HG03442 (cell line): ENCODE results near the gene FTO.
"Not testable (repeated sequence)": the region's sequence is repeated elsewhere in the genome, so short reads cannot be mapped to it uniquely, and the experiment has no call there.

Source experiments
- ATAC-seq: cut with Tn5 transposase; IDR thresholded peaks from one replicate; pipeline ENCODE4 v1.9.1; 2021; ENCODE audit warnings: mild to moderate bottlenecking, moderate library complexity; ENCODE audit not compliant: unreplicated experiment

FTO gene

DNA sequence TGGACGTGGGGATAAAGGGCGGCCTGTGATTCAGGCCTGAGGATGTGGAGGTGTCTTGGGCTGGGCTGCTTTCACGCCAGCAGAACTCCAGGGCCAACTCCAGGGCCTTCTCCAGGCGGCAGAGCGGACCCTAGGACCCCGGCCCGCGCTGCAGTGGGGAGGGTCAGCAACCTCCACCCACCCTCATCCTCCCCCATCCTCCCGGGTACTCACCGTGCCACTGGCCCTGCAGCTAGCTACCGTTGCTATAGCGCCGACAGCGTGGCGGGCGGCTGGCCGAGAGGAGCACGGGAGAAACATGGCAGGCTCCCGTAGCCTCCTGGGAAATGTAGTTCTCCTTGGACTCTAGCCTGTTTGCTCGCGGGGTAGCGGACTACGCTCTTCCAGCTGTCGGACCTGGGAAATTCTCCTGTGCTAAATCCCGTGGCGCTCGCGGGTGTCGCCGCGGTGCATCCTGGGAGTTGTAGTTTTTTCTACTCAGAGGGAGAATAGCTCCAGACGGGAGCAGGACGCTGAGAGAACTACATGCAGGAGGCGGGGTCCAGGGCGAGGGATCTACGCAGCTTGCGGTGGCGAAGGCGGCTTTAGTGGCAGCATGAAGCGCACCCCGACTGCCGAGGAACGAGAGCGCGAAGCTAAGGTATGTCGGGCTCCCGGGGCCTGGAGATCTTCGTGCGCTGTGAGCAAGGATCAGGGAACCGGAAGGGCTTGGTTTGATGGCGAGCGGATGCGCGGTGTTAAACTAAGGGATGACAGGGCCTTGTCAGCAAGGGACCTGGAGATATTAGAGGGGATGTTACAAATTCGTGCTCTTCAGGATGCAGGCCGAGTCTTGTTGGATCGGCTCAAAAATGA lies at the start of gene FTO, which contains the start of gene RPGRIP1L:
Gene FTO (plus strand): TSS at position 567 of the 855 bp plus-strand sequence.
Gene RPGRIP1L (minus strand): TSS at position 270 of the 855 bp plus-strand sequence. CDS start 3,136 bp downstream, outside the sequence.
- ATAC-seq: peak; percentile 98

DNA sequence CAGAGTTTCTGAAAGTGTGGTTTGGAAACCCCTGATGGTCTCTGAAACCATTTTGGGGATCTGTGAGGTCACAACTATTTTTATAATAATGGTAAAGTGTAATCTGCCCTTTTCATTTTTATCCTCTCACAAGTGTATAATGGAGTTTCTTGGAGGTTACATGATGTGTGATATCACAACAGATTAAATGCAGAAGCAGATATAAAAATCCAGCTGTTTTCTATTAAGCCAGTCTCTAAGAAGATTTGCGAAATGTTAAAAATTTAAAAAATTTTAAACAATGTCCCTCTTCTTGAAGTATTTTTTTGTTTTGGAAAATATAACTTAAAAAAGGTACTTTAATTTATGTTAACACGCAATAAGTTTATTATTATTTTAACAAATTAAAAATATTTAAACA lies 49.0 kb upstream of the FTO start:
- ATAC-seq: no peak

DNA sequence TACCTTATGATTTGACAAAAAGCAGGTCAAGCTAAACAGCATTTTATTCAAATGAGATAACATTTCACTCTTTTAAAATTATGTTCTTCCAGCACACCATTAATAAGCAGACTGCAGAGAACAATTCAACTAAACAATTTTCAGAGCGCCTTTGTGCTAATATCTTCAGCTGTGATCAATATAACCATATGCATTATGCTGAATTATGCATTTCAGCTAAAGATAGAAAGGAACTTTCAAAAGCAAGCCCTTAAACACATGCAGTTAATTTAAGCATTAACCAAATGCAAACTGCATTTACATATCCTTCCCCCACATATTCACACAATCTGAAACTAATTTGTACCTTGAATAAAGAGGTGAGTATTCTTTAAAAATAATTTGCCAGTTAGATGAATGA lies 41.9 kb upstream of the FTO start:
- ATAC-seq: no peak

DNA sequence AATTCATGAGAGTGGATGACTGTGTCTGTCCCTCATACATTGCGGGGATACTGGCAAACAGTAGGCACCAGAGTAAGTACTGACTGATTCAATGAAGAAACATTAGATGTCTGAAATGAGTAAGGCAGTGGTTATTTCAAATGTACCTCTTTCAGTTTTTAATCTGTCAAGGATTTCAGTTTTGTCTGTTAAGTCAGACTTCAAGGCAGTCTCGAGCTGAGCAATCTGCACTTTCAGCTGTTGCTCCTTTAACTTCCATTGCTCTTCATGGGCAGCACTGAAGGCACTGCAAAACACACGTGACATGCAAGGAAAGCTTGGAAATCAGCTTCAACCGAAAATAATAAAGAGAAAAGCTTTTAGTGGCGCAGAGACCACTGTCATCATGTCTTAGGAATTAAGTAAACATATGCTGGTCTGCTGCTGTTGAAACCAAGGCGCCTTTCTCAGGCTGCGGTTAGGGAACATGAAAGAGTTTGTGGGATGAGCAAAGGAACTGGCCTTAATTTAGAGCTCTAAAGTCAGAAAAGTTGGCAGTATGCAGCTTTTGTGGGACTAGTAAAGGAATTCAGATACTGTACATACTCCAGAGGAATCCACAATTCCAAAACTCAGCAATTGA lies 39.1 kb upstream of the FTO start:
- ATAC-seq: peak; percentile 94

DNA sequence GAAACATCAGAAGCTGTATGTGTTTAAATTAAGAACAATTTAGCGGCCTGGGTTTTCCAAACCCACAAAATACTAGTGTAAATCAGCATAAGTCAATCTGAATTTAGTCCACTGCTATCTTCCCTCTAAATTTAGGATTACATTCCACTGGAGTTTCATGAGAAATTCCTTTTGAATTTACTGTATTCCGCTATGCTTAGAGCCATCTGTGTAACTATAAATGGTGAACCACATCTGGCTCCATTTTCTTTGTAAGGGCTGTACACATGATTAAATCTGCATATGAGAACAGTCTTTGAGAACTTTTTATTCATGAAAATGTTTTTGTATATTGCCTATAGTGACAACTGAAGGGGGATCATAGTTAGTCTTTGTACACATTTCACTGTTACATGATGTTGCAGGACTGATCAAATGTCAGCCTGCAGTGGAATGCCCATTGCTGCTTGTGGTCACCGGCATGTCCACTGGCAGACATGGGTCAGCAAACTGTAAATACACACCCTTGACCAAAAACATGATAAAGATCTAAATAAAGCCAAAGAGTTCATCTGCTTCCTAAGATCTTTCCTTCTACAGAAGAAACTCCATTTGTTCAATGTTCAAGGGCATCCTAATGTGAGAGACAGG lies 37.1 kb upstream of the FTO start:
- no peak for ATAC-seq

DNA sequence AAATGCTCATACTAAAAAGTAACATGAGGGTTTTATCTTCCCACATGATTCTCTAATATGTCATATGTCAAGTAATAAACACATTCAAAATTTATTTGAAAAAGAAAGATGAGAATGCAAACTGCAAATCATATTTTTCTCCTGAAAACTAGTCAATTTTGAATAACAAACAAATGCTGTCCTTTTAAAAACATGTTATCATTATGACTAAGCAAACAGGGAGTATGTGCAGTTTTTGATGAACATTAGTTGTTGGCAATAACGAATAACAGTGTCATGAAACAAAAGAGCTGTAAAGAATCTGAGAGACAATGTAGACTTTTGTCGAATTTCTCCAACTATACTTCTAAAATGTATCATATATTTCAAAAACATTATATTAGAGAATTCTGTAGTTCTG lies 35.1 kb upstream of the FTO start:
- no peak for ATAC-seq

DNA sequence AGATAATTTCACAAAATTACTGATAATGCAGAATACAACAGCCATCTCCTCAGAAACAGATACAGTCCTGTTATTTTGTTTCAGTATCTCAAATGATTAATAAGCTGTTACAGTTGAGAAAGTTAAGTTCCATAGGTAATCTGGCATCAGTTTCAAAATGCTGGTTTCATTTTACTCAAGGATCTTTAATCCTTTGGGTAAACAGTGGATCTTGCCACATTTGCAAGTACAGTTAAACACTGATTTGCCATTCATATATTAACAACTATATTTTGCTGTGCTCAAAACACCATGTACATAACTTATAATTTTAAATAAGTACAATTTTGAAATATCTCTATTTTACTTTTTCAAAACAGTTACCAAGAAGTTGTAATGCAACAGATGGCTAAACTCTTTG lies 31.5 kb upstream of the FTO start:
- ATAC-seq: no peak

DNA sequence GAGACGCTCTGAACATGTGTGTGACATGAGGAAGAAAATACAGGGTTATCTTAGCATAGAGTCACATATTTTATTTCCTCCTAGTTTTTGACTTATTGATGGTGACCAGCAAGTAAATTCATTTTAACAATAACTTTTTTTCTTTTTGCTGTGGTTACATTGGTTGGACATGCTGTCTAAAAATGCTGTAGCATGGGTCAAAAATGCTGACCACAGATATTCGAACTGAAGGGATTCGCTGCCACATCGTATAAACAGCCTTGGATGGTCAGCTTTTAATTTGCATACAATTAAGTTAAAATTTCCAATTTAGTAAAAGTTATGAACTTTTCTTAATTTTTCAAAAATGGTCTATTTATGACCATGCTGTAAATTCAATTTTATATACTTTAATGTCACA lies 30.8 kb upstream of the FTO start:
- ATAC-seq: no peak

DNA sequence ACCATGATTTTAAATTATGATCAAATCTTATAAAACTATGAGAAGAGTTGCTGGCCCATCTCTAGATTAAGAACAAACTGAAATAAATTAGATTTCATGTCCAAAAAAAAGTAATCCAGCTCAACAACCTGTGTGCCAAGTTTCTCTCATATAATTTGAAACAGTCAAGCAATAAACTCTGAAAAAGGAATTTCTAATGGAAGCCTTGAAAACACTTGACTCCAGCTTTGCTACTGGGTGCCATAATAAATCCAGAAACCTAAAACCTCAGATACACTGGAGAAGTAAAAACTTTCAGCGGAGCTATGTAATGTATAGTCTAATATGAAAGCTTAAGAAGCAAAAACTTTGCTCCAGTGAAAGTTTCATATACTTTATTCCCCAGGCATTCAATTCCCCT lies 25.8 kb upstream of the FTO start:
- no peak for ATAC-seq

DNA sequence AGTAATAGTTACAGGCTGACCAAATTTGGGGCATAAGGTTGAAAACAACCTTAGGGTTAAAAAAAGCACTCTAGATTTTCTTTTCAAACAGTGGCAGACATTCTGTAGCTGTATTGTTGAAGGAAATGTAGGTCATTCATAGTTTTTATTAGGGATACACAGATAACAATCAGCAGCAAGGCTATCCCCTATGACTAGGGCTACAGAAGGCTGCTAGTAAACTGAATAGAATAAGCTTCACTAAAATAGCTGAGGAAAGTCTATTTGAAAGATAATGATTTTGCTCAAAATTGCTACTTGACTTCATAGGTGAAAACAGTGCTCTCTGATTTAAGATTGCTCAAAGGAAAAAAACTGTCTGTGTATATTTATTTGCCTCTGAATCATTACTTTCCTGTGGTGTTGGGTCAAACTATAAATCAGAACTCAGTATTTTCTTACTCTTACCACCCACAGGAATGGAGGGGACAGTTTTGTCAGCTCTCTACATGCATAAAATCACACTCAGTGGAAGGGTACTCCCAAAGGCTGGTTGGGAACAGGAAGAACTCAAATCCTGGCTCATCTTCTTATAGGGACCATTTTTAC lies 25.1 kb upstream of the FTO start:
- no peak for ATAC-seq

DNA sequence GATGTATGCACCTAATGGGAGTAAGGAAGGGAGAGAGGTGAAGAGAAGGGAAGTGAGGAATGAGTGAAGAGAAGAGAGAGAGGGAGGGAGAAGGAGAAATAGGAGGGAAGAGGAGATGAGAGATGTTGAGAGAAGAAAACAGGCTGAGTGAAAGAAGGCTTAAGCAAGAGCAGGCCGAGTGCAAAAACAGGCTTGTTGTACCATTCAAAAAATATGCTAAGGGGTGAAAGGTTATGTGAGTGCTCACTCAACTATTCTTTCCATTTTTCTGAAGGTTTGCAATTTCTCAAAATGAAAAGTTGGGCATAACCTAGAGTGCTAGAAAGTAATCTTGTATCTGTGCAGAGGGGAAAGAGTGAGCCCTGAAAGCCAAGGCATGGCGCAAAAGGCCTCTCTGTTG lies 23.2 kb upstream of the FTO start:
- no peak for ATAC-seq

DNA sequence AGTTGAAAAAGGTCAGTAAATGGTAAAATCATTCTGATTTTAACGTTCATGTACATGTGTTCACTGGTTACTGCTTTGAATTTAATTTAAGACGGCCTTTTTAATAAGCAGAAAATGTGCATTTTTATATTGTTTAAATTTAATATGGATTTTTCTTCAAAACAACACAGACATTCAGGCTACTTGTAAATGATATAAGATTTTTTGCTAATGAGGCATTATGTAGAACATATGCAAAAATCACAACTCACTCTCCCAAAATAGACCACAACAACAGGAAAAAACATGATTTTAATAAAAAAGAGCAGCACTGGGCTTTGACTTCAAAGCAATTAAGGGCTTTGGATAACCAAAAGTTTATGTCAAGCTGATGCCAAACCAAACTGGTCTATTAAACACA lies 22.6 kb upstream of the FTO start:
- no peak for ATAC-seq

DNA sequence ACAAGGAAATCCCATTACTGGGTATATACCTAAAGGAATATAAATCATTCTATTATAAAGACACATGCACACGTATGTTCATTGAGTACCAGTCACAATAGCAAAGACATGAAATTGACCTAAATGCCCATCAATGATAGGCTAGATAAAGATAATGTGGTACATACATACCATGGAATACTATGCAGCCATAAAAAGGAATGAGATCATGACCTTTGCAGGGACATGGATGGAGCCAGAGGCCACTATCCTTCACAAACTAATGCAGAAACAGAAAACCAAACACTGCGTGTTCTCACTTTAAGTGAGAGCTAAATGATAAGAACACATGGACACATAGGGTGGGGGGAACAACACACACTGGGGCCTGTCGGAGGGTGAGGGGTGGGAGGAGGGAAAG lies 18.6 kb upstream of the FTO start:
- ATAC-seq: not testable (repeated sequence)

DNA sequence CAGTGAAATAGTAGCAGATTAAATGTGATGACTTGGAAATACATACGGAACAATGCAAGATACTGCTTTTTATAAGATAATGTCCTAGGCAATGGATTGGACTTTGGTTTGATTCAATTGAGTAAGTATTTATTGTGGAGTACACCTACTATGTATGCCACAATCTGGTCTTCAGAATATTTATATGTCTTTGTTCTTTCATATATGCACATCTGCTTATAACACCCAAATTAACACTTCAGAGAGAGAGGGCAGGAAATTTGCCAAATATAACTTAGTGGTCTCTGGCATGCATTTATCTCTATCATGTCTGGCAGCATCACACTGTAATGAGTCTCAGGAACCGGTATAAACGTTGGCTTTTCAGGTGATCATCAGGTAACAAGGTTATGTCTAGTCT lies 17.2 kb upstream of the FTO start:
- no peak for ATAC-seq

DNA sequence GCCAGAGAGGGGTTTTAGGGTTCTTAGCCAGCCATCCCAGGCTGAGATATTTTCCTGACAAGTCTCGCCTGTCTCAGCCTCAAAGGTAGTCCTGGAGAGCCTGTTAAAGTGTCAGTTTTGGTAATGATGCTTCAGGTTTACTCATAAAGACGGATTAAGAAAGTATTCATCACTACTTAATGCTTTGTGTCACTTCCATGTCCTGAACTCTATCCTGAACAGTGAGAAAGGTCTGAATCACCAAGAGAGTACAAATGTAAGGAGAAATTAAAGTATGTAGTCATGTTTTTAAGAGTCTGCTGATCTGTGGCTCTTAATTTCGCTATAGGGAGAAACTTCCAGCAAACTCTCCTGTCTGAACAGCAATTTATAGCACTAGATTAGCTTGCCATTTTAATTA lies 14.3 kb upstream of the FTO start:
- ATAC-seq: no peak

DNA sequence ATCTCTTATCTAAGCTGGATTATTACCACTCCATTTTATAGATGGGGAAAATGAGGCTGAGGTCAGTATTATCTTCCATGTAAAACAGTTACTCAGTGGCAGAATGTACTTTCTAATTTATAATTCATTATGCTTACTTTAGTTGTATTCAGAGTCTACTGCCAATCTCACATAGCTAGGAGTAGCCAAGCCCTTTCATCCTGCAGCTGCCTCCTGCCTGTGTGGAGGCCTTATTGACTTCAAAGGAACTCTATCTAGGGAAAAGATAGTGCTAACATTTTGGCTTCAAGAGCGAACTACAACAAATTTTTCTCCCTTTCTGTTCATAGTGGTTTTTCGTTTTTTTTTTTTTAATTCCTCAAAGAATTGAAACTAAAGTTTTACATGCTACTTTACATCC lies 13.2 kb upstream of the FTO start:
- ATAC-seq: no peak

DNA sequence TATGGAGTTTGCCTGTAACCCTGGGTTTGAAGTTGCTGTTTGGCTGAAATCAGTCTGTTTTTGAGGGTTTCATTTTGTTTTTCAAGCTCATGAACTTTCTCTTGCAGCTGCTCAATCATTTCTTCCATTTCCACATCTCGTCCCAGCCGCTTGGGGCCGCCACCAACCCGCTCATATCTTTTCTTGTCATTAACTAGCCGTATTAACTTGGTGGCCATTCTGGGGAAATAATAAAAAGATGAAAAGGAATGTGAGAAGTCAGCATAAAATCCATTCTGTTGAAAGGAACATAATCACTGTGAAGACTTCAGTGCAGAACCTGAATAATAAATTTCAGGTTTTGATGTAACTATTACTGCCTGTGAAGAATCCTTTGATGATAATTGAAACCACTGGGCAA lies 11.8 kb upstream of the FTO start:
- ATAC-seq: no peak

DNA sequence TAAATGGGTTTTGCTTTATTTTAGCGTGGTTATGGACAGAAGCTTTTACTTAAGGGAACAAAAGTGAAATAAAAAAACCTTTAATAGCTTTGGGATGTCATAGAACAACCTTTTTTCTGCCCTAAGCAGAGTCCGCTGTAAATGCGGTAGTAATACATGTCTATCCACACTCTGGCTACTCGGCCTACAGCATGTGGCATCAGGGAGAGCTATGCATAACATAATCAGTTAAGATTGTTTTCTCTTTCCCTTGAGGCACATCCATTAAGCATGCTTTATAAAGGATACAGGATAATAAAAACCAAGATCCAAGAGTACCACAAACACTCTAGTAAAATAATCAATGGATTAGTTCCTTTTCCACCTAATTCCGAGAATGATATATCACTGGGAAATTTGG lies 10.6 kb upstream of the FTO start:
- ATAC-seq: no peak

DNA sequence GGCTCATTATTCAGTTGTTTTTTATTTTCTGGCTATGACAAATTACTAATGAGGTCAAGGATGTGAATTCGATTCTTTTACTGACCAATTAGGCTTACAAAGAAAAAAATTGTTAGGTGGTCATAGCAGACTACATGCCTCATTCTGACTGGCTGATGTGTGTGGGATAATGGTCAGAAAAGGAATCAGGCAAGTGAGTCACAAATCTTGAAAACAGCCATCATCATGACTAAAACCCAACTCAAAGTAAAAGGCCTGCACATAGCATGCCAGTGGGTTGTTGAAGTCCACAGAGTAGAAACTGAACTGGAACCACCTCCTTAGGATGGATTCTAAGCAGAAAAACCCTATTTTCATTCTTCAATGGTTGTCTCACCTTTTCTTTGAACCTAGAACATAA lies 8.9 kb upstream of the FTO start:
- ATAC-seq: no peak

DNA sequence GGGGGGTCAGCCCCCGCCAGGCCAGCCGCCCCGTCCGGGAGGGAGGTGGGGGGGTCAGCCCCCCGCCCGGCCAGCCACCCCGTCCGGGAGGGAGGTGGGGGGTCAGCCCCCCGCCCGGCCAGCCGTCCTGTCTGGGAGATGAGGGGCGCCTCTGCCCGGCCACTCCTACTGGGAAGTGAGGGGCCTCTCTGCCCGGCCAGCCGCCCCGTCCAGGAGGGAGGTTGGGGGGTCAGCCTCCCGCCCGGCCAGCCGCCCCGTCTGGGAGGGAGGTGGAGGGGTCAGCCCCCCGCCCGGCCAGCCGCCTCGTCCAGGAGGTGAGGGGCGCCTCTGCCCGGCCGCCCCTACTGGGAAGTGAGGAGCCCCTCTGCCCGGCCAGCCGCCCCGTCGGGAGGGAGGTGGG lies 5.7 kb upstream of the FTO start:
- ATAC-seq: not testable (repeated sequence)

DNA sequence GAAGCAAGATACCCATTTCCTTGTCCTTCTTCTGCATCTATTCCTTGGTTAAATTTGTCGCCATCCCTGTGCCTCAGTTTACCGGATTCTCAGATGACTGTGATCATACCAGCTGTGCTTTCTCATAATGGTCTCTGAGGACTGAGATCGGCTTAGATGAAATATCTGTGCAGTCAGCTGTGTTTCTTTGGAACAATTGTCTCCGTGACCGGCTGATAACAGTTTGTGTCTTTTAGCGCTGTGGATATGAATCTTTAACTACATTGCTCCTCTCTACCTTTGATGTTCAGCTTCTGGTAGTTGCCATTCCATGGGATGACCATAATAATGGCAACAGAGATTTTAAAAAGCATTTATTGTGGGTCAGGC lies 473 bp downstream of the FTO start:
- no peak for ATAC-seq

DNA sequence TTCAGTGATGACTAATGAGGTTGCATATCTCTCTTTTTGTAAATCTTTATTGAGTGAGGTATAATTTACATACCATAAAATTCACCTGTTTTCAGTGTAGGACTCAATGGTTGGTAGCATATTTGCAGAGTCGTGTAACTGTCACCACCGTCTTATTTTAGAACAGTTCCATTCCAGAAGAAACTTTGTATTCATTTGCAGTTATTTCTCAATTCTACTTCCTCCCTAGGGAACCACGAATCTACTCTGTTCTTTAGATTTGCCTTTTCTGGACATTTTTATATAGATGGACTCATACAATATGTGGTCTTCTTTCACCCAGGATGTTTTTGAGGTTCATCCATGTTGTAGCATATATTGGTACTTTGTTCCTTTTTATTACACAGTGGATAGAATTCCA lies 3.7 kb downstream of the FTO start:
- ATAC-seq: no peak
